GM18517 (cell line): ENCODE results near the gene PPHLN1.

ENCODE experiments used
- ATAC-seq: cut with Tn5 transposase; IDR thresholded peaks from one replicate; pipeline ENCODE4 v1.9.1; 2021; ENCODE audit warnings: mild to moderate bottlenecking, moderate library complexity; ENCODE audit not compliant: unreplicated experiment

The PPHLN1 gene

GRCh38 chr12:42428850-42429249, 102.9 kb downstream of the PPHLN1 start:
- no peak for ATAC-seq

- no peak for ATAC-seq
These were observed 106.7 kb downstream of the PPHLN1 start for GRCh38 chr12:42432517-42433140.

GRCh38 chr12:42440608-42441007, 114.6 kb downstream of the PPHLN1 start:
- no peak for ATAC-seq

GRCh38 chr12:42442311-42442759, 116.4 kb downstream of the PPHLN1 start:
- ATAC-seq: no peak

- ATAC-seq: no peak
These were observed 116.9 kb downstream of the PPHLN1 start for GRCh38 chr12:42442888-42443287.

- ATAC-seq: no peak
These were observed 118.4 kb downstream of the PPHLN1 start for GRCh38 chr12:42444192-42444943.

GRCh38 chr12:42445891-42446290, 119.9 kb downstream of the PPHLN1 start:
- no peak for ATAC-seq

GRCh38 chr12:42446761-42447160, 120.8 kb downstream of the PPHLN1 start:
- ATAC-seq: no peak

GRCh38 chr12:42447371-42447786, 121.4 kb downstream of the PPHLN1 start:
- no peak for ATAC-seq

GRCh38 chr12:42448841-42449240, 122.9 kb downstream of the PPHLN1 start:
- ATAC-seq: no peak

- ATAC-seq: no peak
These were observed 124.3 kb downstream of the PPHLN1 start for GRCh38 chr12:42450248-42450647.

GRCh38 chr12:42458575-42458974, 132.6 kb downstream of the PPHLN1 start:
- no peak for ATAC-seq

GRCh38 chr12:42459336-42459847, 133.4 kb downstream of the PPHLN1 start:
- ATAC-seq: no peak

GRCh38 chr12:42462486-42462885, 136.5 kb downstream of the PPHLN1 start:
- ATAC-seq: no peak

- no peak for ATAC-seq
These were observed 137.7 kb downstream of the PPHLN1 start for GRCh38 chr12:42463671-42464070.

GRCh38 chr12:42468341-42468821, 142.4 kb downstream of the PPHLN1 start:
- no peak for ATAC-seq

GRCh38 chr12:42468921-42469320, 143.0 kb downstream of the PPHLN1 start:
- ATAC-seq: no peak

- peak; percentile 97 for ATAC-seq
These were observed 143.6 kb downstream of the PPHLN1 start for GRCh38 chr12:42469355-42470175.

GRCh38 chr12:42472376-42472775, 146.4 kb downstream of the PPHLN1 start:
- no peak for ATAC-seq

GRCh38 chr12:42473130-42473529, 147.2 kb downstream of the PPHLN1 start:
- no peak for ATAC-seq

- ATAC-seq: no peak
These were observed 147.6 kb downstream of the PPHLN1 start for GRCh38 chr12:42473561-42473960.
